ENCODE data around the gene TRAF5.

DNA sequence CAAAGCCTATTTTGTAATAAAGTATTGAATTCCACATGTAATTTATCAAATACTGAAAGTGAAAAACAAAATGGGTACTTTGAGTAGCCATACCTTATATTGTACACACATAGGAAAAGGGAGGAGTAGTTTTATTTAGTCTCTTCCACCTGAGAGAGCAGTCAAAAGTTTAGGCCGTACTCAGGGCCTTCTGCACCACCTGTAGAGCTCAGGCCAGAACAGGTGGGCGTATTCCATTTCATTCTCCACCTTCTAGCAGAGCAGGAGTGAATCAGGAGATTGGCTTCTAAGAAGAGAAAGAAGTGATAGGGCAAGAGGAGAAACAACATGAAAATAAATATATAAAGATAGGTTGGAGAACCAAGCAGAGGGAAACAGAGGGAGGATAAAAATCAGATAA is 44.0 kb downstream of the TRAF5 start:
- TF ChIP-seq SMC3 (IDR thresholded peaks at IDR 0.05; ENCODE audit: low read depth, low read length) (no peak), POLR2A (IDR thresholded peaks at IDR 0.05; ENCODE audit: low read depth, low read length) (no peak), MAFK (IDR thresholded peaks at IDR 0.05; ENCODE audit: low read depth, low read length) (no peak), RAD21 (IDR thresholded peaks at IDR 0.05; ENCODE audit: low read length) (no peak), CHD1 (IDR thresholded peaks at IDR 0.05; ENCODE audit: low read depth, low read length) (no peak), MXI1 (IDR thresholded peaks at IDR 0.05; ENCODE audit: borderline replicate concordance, low read depth, low read length) (no peak)
- TF ChIP-seq, protein P1, sequence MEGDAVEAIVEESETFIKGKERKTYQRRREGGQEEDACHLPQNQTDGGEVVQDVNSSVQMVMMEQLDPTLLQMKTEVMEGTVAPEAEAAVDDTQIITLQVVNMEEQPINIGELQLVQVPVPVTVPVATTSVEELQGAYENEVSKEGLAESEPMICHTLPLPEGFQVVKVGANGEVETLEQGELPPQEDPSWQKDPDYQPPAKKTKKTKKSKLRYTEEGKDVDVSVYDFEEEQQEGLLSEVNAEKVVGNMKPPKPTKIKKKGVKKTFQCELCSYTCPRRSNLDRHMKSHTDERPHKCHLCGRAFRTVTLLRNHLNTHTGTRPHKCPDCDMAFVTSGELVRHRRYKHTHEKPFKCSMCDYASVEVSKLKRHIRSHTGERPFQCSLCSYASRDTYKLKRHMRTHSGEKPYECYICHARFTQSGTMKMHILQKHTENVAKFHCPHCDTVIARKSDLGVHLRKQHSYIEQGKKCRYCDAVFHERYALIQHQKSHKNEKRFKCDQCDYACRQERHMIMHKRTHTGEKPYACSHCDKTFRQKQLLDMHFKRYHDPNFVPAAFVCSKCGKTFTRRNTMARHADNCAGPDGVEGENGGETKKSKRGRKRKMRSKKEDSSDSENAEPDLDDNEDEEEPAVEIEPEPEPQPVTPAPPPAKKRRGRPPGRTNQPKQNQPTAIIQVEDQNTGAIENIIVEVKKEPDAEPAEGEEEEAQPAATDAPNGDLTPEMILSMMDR (conservative IDR thresholded peaks at IDR 0.05; ENCODE audit: low read depth, low read length) = no peak
- TF ChIP-seq, protein P2, sequence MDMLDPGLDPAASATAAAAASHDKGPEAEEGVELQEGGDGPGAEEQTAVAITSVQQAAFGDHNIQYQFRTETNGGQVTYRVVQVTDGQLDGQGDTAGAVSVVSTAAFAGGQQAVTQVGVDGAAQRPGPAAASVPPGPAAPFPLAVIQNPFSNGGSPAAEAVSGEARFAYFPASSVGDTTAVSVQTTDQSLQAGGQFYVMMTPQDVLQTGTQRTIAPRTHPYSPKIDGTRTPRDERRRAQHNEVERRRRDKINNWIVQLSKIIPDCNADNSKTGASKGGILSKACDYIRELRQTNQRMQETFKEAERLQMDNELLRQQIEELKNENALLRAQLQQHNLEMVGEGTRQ (IDR thresholded peaks at IDR 0.05; ENCODE audit: low read depth, low read length) = no peak
